RWPE1 (cell line): ENCODE measurements around the gene CEND1.

Experiments used
- CTCF ChIA-PET: fragments of 350-600 bp; sonication (Branson Sonifier 250); formaldehyde crosslinking; extraction: SDS; loops from one replicate; lab custom pipeline; 2021; lab: Yijun Ruan, JAX
- POLR2A ChIA-PET: fragments of 400-600 bp; formaldehyde crosslinking; extraction: SDS; loops from one replicate; lab custom pipeline; 2020; ENCODE audit warnings: antibody characterized with exemption; ENCODE audit not compliant: low non-redundant PET; lab: Yijun Ruan, JAX
- DNase-seq: peaks from one replicate; pipeline ENCODE4 v3.0.0; 2012; ENCODE audit warnings: low spot score
- H3K27ac ChIP-seq: fragments of 450-650 bp; 2 replicates; pipeline ENCODE4 v1.5.1; 2017
- CTCF ChIP-seq: fragments of 450-650 bp; conservative IDR thresholded peaks from 2 replicates; pipeline ENCODE4 v1.5.1; 2017; ENCODE audit warnings: low read depth, mild to moderate bottlenecking

CEND1 gene

GRCh38 chr11:763073-763463 is 26.8 kb downstream of the CEND1 start:
- no peak for TF ChIP-seq CTCF
- POLR2A ChIA-PET = interaction anchor here (1.3 kb wide), 2 partner anchors 15 to 35 kb away, joined by 4 to 14 read pairs; partner anchors contain the start of gene TALDO1
- CTCF ChIA-PET = interaction anchor here (0.6 to 3.0 kb wide), 4 partner anchors 26 to 135 kb away, joined by 3 to 10 read pairs (median 3); no protein-coding TSS in a partner anchor
- peak; percentile 69 for DNase-seq
- H3K27ac ChIP-seq = peak overlapping the region; percentile 95

- H3K27ac ChIP-seq = peak overlapping the region; percentile 95
- TF ChIP-seq CTCF = peak; percentile 37
- peak; percentile 94 for DNase-seq
- POLR2A ChIA-PET = interaction anchor here (1.3 kb wide), 2 partner anchors 15 to 34 kb away, joined by 4 to 14 read pairs; partner anchors contain the start of gene TALDO1
- CTCF ChIA-PET = interaction anchor here (0.6 to 3.0 kb wide), 5 partner anchors 15 to 134 kb away, joined by 3 to 10 read pairs (median 3); no protein-coding TSS in a partner anchor
Measured at GRCh38 chr11:762421-763072, 27.3 kb downstream of the CEND1 start.

GRCh38 chr11:761526-762108 is 28.3 kb downstream of the CEND1 start:
- peak overlapping the region; percentile 95 for H3K27ac ChIP-seq
- TF ChIP-seq CTCF = no peak
- ChIA-PET CTCF (interaction anchor here (0.7 to 3.0 kb wide), 3 partner anchors 14 to 117 kb away, joined by 3 to 10 read pairs (median 3); no protein-coding TSS in a partner anchor), POLR2A (interaction anchor here (1.3 kb wide), 1 partner anchor 14 kb away, joined by 4 read pairs; the partner anchor contains the start of gene TALDO1)
- DNase-seq = no peak

- TF ChIP-seq CTCF = no peak
- DNase-seq = no peak
- CTCF ChIA-PET = interaction anchor here (0.5 to 1.6 kb wide), 2 partner anchors 10 to 12 kb away, joined by 3 to 6 read pairs; partner anchors contain the start of gene TALDO1
- POLR2A ChIA-PET = no interaction called here
- H3K27ac ChIP-seq = peak overlapping the region; percentile 95
Measured at GRCh38 chr11:760236-760635, 29.7 kb downstream of the CEND1 start.

- no peak for DNase-seq
- CTCF ChIA-PET = no interaction called here
- peak overlapping the region; percentile 51 for H3K27ac ChIP-seq
- POLR2A ChIA-PET = interaction anchor here (0.7 kb wide), 1 partner anchor 171 kb away, joined by 3 read pairs; no protein-coding TSS in a partner anchor
- no peak for TF ChIP-seq CTCF
Measured at GRCh38 chr11:749731-750130, 40.2 kb downstream of the CEND1 start.

GRCh38 chr11:748007-748359 is 41.9 kb downstream of the CEND1 start:
- ChIA-PET CTCF (interaction anchor here (0.5 to 1.9 kb wide), 7 partner anchors 12 to 185 kb away, joined by 3 to 6 read pairs (median 3); no protein-coding TSS in a partner anchor), POLR2A (interaction anchor here (1.5 kb wide), 1 partner anchor 15 kb away, joined by 4 read pairs; no protein-coding TSS in a partner anchor)
- no peak for TF ChIP-seq CTCF
- DNase-seq = no peak
- H3K27ac ChIP-seq = peak overlapping the region; percentile 84
